ENCODE measurements around the gene SGO2. TPM values are rescaled to one million over a fixed set of nuclear protein-coding genes. Genes with fewer than 3 reads are reported as not detected.

Gene SGO2
- total and polyA plus RNA-seq, 2 donors (not counting 1 experiment from before 2014, with no cell fraction given) = 0.89 to 5.3 TPM

- Mint-ChIP-seq H3K27me3 (peaks cover 8% of the 10 kb centered on the region), H3K9me3 (ENCODE audit: insufficient read depth) (peaks cover 2% of the 10 kb centered on the region), H3K4me1 (peaks cover 12% of the 10 kb centered on the region), H3K27ac (no peak overlapping the region), H3K4me3 (no peak overlapping the region)
- no peak for ATAC-seq (ENCODE audit: low read depth)
- intact Hi-C loops (cut with micrococcal nuclease) = loop anchor here (10.0 kb wide), 2 partner anchors 342 to 1852 kb away; partner anchors contain the start of genes BMPR2 and CLK1
- 84% methylated on average over 3 of the region's 3 CpGs for WGBS (ENCODE audit: insufficient coverage)
- peaks cover 14% of the 10 kb centered on the region for H3K79me2 ChIP-seq (ENCODE audit: control insufficient read depth, insufficient read depth, low read length)
- no peak overlapping the region for H3K4me3 ChIP-seq (ENCODE audit: control extremely low read depth in 1 of 5, extremely low read depth in 1 of 5, insufficient read depth in 1 of 5, low read depth in 2 of 5, low read length in 4 of 5)
- H3K4me1 ChIP-seq (ENCODE audit: control insufficient read depth in 2 of 2, insufficient read depth in 2 of 2, low read length in 2 of 2) = peaks cover 7 to 9% of the 10 kb centered on the region in 2 donors
- H3K27me3 ChIP-seq (replicated peaks in 1 of 4; ENCODE audit: control extremely low read depth in 1 of 4, control insufficient read depth in 3 of 4, insufficient read depth in 4 of 4, low read length in 3 of 4) = peaks cover 0 to 6% (median 0%) of the 10 kb centered on the region in 4 experiments
- no peak overlapping the region for H2AFZ ChIP-seq (ENCODE audit: insufficient read depth, low read depth, low read length, poor library complexity, severe bottlenecking)
- ChIA-PET POLR2A (no interaction called here), CTCF (interaction anchor here (1.6 kb wide), 1 partner anchor 14 kb away, joined by 6 read pairs; the partner anchor contains the start of gene KCTD18)
- no peak overlapping the region for H3K4me2 ChIP-seq (replicated peaks; ENCODE audit: low read depth, low read length, poor library complexity, severe bottlenecking)
- H3K36me3 ChIP-seq (replicated peaks in 1 of 2; ENCODE audit: control extremely low read depth in 1 of 2, control insufficient read depth in 1 of 2, extremely low read depth in 1 of 2, insufficient read depth in 2 of 2, low read length in 1 of 2) = no peaks in the 10 kb centered on the region
- no peak overlapping the region for H3K9ac ChIP-seq (ENCODE audit: low read length)
- no peaks in the 10 kb centered on the region for H3K9me3 ChIP-seq (ENCODE audit: control extremely low read depth in 1 of 3, control insufficient read depth in 2 of 3, insufficient read depth in 1 of 3, low read length in 2 of 3)
- TF ChIP-seq, protein P1, sequence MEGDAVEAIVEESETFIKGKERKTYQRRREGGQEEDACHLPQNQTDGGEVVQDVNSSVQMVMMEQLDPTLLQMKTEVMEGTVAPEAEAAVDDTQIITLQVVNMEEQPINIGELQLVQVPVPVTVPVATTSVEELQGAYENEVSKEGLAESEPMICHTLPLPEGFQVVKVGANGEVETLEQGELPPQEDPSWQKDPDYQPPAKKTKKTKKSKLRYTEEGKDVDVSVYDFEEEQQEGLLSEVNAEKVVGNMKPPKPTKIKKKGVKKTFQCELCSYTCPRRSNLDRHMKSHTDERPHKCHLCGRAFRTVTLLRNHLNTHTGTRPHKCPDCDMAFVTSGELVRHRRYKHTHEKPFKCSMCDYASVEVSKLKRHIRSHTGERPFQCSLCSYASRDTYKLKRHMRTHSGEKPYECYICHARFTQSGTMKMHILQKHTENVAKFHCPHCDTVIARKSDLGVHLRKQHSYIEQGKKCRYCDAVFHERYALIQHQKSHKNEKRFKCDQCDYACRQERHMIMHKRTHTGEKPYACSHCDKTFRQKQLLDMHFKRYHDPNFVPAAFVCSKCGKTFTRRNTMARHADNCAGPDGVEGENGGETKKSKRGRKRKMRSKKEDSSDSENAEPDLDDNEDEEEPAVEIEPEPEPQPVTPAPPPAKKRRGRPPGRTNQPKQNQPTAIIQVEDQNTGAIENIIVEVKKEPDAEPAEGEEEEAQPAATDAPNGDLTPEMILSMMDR (IDR thresholded peaks at IDR 0.05) = no peak
- TF ChIP-seq EZH2 (IDR thresholded peaks at IDR 0.05; ENCODE audit: borderline replicate concordance, insufficient read depth, low read depth, low read length, poor library complexity, severe bottlenecking) = no peak
- H3K27ac ChIP-seq (ENCODE audit: low read length in 2 of 2) = no peak overlapping the region
- H4K20me1 ChIP-seq (ENCODE audit: control insufficient read depth, insufficient read depth, low read length, poor library complexity, severe bottlenecking) = no peaks in the 10 kb centered on the region
- no peak for DNase-seq
Measured at GRCh38 chr2:200523158-200523557, 2.8 kb upstream of the SGO2 start.

DNA sequence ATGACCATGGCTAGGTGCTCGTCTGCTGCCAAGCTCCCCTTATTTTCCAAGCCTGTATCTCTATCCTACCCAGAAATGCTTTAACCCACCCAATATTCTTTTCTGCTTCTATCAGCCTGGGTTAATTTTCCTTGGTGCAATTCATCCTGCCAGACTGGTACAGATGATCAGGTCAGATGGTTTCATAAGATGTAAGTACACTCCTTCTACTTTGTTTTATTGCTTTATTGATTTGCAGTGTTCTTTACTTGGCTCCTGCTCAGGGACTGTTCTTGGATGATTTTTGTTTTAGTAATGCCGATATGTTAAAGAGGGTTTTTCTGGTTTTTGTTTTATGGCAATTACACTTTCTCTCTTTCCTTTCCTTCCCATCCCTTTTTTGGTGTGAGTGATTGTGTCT lies 2.4 kb upstream of the SGO2 start:
- no peak overlapping the region for H3K9ac ChIP-seq (ENCODE audit: low read length)
- intact Hi-C loops (cut with micrococcal nuclease) = loop anchor here (10.0 kb wide), 2 partner anchors 341 to 1851 kb away; partner anchors contain the start of genes BMPR2 and CLK1
- H3K4me3 Mint-ChIP-seq = no peak overlapping the region
- DNase-seq (no peak), ATAC-seq (ENCODE audit: low read depth) (no peak)
- peaks cover 19% of the 10 kb centered on the region for H3K79me2 ChIP-seq (ENCODE audit: control insufficient read depth, insufficient read depth, low read length)
- peaks cover 0 to 6% (median 0%) of the 10 kb centered on the region in 4 experiments for H3K27me3 ChIP-seq (replicated peaks in 1 of 4; ENCODE audit: control extremely low read depth in 1 of 4, control insufficient read depth in 3 of 4, insufficient read depth in 4 of 4, low read length in 3 of 4)
- H3K9me3 Mint-ChIP-seq (ENCODE audit: insufficient read depth) = peaks cover 2% of the 10 kb centered on the region
- H2AFZ ChIP-seq (ENCODE audit: insufficient read depth, low read depth, low read length, poor library complexity, severe bottlenecking) = no peak overlapping the region
- no peak overlapping the region for H3K4me3 ChIP-seq (ENCODE audit: control extremely low read depth in 1 of 5, extremely low read depth in 1 of 5, insufficient read depth in 1 of 5, low read depth in 2 of 5, low read length in 4 of 5)
- peaks cover 12% of the 10 kb centered on the region for H3K4me1 Mint-ChIP-seq
- TF ChIP-seq, protein P1 (IDR thresholded peaks at IDR 0.05) = no peak
- no peak for TF ChIP-seq EZH2 (IDR thresholded peaks at IDR 0.05; ENCODE audit: borderline replicate concordance, insufficient read depth, low read depth, low read length, poor library complexity, severe bottlenecking)
- ChIA-PET CTCF (interaction anchor here (1.6 kb wide), 1 partner anchor 14 kb away, joined by 6 read pairs; the partner anchor contains the start of gene KCTD18), POLR2A (no interaction called here)
- H3K27ac Mint-ChIP-seq = no peak overlapping the region
- no peaks in the 10 kb centered on the region for H3K9me3 ChIP-seq (ENCODE audit: control extremely low read depth in 1 of 3, control insufficient read depth in 2 of 3, insufficient read depth in 1 of 3, low read length in 2 of 3)
- H3K36me3 ChIP-seq (replicated peaks in 1 of 2; ENCODE audit: control extremely low read depth in 1 of 2, control insufficient read depth in 1 of 2, extremely low read depth in 1 of 2, insufficient read depth in 2 of 2, low read length in 1 of 2) = no peaks in the 10 kb centered on the region
- H3K4me1 ChIP-seq (ENCODE audit: control insufficient read depth in 2 of 2, insufficient read depth in 2 of 2, low read length in 2 of 2) = peaks cover 7 to 9% of the 10 kb centered on the region in 2 donors
- no CpG with 5 or more reads among the region's 2 CpGs for WGBS (ENCODE audit: insufficient coverage)
- no peak overlapping the region for H3K27ac ChIP-seq (ENCODE audit: low read length in 2 of 2)
- no peak overlapping the region for H3K4me2 ChIP-seq (replicated peaks; ENCODE audit: low read depth, low read length, poor library complexity, severe bottlenecking)
- no peaks in the 10 kb centered on the region for H4K20me1 ChIP-seq (ENCODE audit: control insufficient read depth, insufficient read depth, low read length, poor library complexity, severe bottlenecking)
- H3K27me3 Mint-ChIP-seq = peaks cover 8% of the 10 kb centered on the region
